H9 (cell line): ENCODE measurements around the gene NPAS1. TPM values are rescaled to one million over a fixed set of nuclear protein-coding genes. Genes with fewer than 3 reads are reported as not detected.
A peak's percentile ranks its signal among the peaks of the same experiment; 100 is the strongest.

Experiments
- DNase-seq: peaks from one replicate; pipeline ENCODE4 v3.0.0-alpha.2; 2017
- H2AFZ ChIP-seq: one replicate; pipeline ENCODE4 v1.6.1; 2013; ENCODE audit warnings: mild to moderate bottlenecking, low read length, control low read depth, moderate library complexity
- H2AK5ac ChIP-seq: 2 replicates; pipeline ENCODE4 v1.6.1; 2013; ENCODE audit warnings: low read length, control low read depth, mixed read lengths; ENCODE audit not compliant: insufficient read length
- H2BK120ac ChIP-seq: one replicate; pipeline ENCODE4 v1.6.1; 2013; ENCODE audit warnings: low read depth, mild to moderate bottlenecking, low read length, control low read depth, inconsistent platforms; ENCODE audit not compliant: poor library complexity, severe bottlenecking
- H2BK12ac ChIP-seq: 2 replicates; pipeline ENCODE4 v1.6.1; 2013; ENCODE audit warnings: low read length, control low read depth, mixed read lengths, low read depth; ENCODE audit not compliant: insufficient read length
- H2BK15ac ChIP-seq: 2 replicates; pipeline ENCODE4 v1.6.1; 2013; ENCODE audit warnings: low read depth, low read length, control low read depth
- H2BK20ac ChIP-seq: one replicate; pipeline ENCODE4 v1.6.1; 2013; ENCODE audit warnings: low read depth, mild to moderate bottlenecking, low read length, control low read depth, inconsistent platforms; ENCODE audit not compliant: poor library complexity, severe bottlenecking
- H2BK5ac ChIP-seq: 2 replicates; pipeline ENCODE4 v1.6.1; 2013; ENCODE audit warnings: low read length, control low read depth, mixed read lengths; ENCODE audit not compliant: insufficient read length
- H3K14ac ChIP-seq: 2 replicates; pipeline ENCODE4 v1.6.1; 2013; ENCODE audit warnings: low read length, control low read depth; ENCODE audit not compliant: insufficient read depth
- H3K18ac ChIP-seq: 2 replicates; pipeline ENCODE4 v1.6.1; 2013; ENCODE audit warnings: low read depth, mild to moderate bottlenecking, mixed read lengths, low read length, control low read depth; ENCODE audit not compliant: insufficient read length
- H3K23ac ChIP-seq: 2 replicates; pipeline ENCODE4 v1.6.1; 2013; ENCODE audit warnings: low read length, control low read depth, mixed read lengths, low read depth; ENCODE audit not compliant: insufficient read length
- H3K23me2 ChIP-seq: 2 replicates; pipeline ENCODE4 v1.6.1; 2013; ENCODE audit warnings: low read depth, mild to moderate bottlenecking, mixed read lengths, low read length, control low read depth; ENCODE audit not compliant: insufficient read length, poor library complexity, severe bottlenecking
- H3K27ac ChIP-seq: 2 replicates; pipeline ENCODE4 v1.5.1; 2013; ENCODE audit warnings: low read length, control low read depth, mixed read lengths, low read depth; ENCODE audit not compliant: insufficient read length
- H3K27me3 ChIP-seq: 2 replicates; pipeline ENCODE4 v1.6.1; 2013; ENCODE audit warnings: low read length, control low read depth, inconsistent platforms; ENCODE audit not compliant: insufficient read depth
- H3K4ac ChIP-seq: 2 replicates; pipeline ENCODE4 v1.6.1; 2013; ENCODE audit warnings: low read depth, mild to moderate bottlenecking, control low read depth, inconsistent platforms, low read length, moderate library complexity
- H3K4me1 ChIP-seq: 2 replicates; pipeline ENCODE4 v1.6.1; 2013; ENCODE audit warnings: low read length, control low read depth, inconsistent platforms; ENCODE audit not compliant: insufficient read depth
- H3K4me2 ChIP-seq: 2 replicates; pipeline ENCODE4 v1.6.1; 2013; ENCODE audit warnings: low read length, control low read depth, mixed read lengths; ENCODE audit not compliant: insufficient read length, insufficient read depth
- H3K56ac ChIP-seq: 2 replicates; pipeline ENCODE4 v1.6.1; 2013; ENCODE audit warnings: low read depth, mild to moderate bottlenecking, mixed read lengths, low read length, control low read depth; ENCODE audit not compliant: insufficient read length
- H3K79me1 ChIP-seq: 2 replicates; pipeline ENCODE4 v1.6.1; 2013; ENCODE audit warnings: low read depth, mild to moderate bottlenecking, moderate library complexity, low read length, control low read depth, inconsistent platforms; ENCODE audit not compliant: insufficient read depth, poor library complexity, severe bottlenecking
- H3K79me2 ChIP-seq: 2 replicates; pipeline ENCODE4 v1.6.1; 2013; ENCODE audit warnings: low read length, control low read depth, inconsistent platforms; ENCODE audit not compliant: insufficient read depth
- H3K9ac ChIP-seq: 2 replicates; pipeline ENCODE4 v1.6.1; 2013; ENCODE audit warnings: low read length, control low read depth, mixed read lengths; ENCODE audit not compliant: insufficient read length; ENCODE audit errors: extremely low read depth
- H3K9me3 ChIP-seq: one replicate; pipeline ENCODE4 v1.6.1; 2013; ENCODE audit warnings: low read depth, low read length, inconsistent platforms; ENCODE audit not compliant: control insufficient read depth
- H3T11ph ChIP-seq: one replicate; pipeline ENCODE4 v1.6.1; 2013; ENCODE audit warnings: mild to moderate bottlenecking, low read length, control low read depth, inconsistent platforms
- H4K20me1 ChIP-seq: one replicate; pipeline ENCODE4 v1.6.1; 2013; ENCODE audit not compliant: control insufficient read depth, insufficient read length, insufficient read depth
- H4K5ac ChIP-seq: 2 replicates; pipeline ENCODE4 v1.6.1; 2013; ENCODE audit warnings: low read depth, mild to moderate bottlenecking, mixed read lengths, low read length, control low read depth; ENCODE audit not compliant: insufficient read length
- H4K8ac ChIP-seq: replicated peaks from 2 replicates; pipeline ENCODE4 v1.6.1; 2013; ENCODE audit warnings: low read length, control low read depth, mixed read lengths, low read depth; ENCODE audit not compliant: insufficient read length
- H4K91ac ChIP-seq: 2 replicates; pipeline ENCODE4 v1.6.1; 2013; ENCODE audit warnings: low read depth, mild to moderate bottlenecking, moderate library complexity, mixed read lengths, low read length, control low read depth; ENCODE audit not compliant: insufficient read length
- H3K27ac Mint-ChIP-seq, 3 experiments: 2 replicates in 2 of 3; 3 replicates in 1 of 3; pipeline ENCODE4 v1.8.0; 2020 to 2021; ENCODE audit warnings: mixed read lengths in 3 of 3, mild to moderate bottlenecking in 1 of 3, moderate library complexity in 1 of 3
- H3K27me3 Mint-ChIP-seq: 2 replicates; pipeline ENCODE4 v1.8.0; 2021; ENCODE audit warnings: low read depth, mild to moderate bottlenecking, moderate library complexity, mixed read lengths
- H3K36me3 Mint-ChIP-seq, 3 experiments: 2 replicates in 2 of 3; 3 replicates in 1 of 3; pipeline ENCODE4 v1.8.0; 2020 to 2021; ENCODE audit warnings: low read depth in 3 of 3, mixed read lengths in 3 of 3; ENCODE audit not compliant: insufficient read depth in 1 of 3
- H3K4me1 Mint-ChIP-seq, 2 experiments: 2 replicates each; pipeline ENCODE4 v1.8.0; 2020; ENCODE audit warnings: mixed read lengths in 2 of 2
- H3K4me3 Mint-ChIP-seq, 2 experiments: 2 replicates in 1 of 2; 3 replicates in 1 of 2; pipeline ENCODE4 v1.8.0; 2020 to 2021; ENCODE audit warnings: mild to moderate bottlenecking in 2 of 2, mixed read lengths in 2 of 2, moderate library complexity in 1 of 2
- H3K9me3 Mint-ChIP-seq, 2 experiments: 2 replicates in 1 of 2; 3 replicates in 1 of 2; pipeline ENCODE4 v1.8.0; 2020; ENCODE audit warnings: mild to moderate bottlenecking in 2 of 2, mixed read lengths in 2 of 2, moderate library complexity in 1 of 2
- CTCF ChIP-seq: fragments of 200-600 bp; sonication (generic); conservative IDR thresholded peaks from 3 replicates; pipeline ENCODE4 v1.8.0; 2021; ENCODE audit warnings: antibody characterized with exemption, mild to moderate bottlenecking
- WGBS: extraction: QIAGEN DNeasy Blood & Tissue Kit; methylation state at CpG from one replicate; pipeline ENCODE4 v1.1.7; 2013; ENCODE audit warnings: missing lambda C conversion rate, low lambda C conversion rate, mixed read lengths; ENCODE audit not compliant: insufficient read length; ENCODE audit errors: extremely low coverage; 5-methylcytosine and 5-hydroxymethylcytosine counted together
- total RNA-seq: library from RNA; stranded (reverse); gene quantifications from 2 replicates; pipeline ENCODE4 v1.2.1, GENCODE V29; 2021

The NPAS1 gene
- total RNA-seq, 1 experiment from 2014 or later, result 17.8 TPM

DNA sequence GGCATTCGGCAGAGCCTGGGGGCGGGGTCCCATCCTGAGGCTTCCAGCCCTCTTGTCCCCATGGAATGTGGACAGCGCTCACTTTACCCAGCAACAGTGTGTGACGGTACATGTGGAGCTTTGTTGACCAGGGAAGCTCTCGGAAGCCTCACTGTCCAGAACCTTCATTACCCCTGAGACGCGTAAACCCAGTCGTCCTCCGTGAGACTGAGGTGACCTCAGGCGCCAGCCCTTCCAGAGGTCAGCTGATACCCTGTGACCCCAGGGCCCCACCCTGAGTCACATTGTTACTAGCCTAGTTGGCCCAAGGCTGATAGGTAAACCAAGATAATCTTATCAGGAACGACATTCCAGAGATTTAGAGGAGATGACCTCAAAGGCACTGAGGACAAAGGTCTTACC lies 39.0 kb downstream of the NPAS1 start:
- H3K14ac ChIP-seq, result no peak overlapping the region
- no peaks in the 10 kb centered on the region for H3K23me2 ChIP-seq
- Mint-ChIP-seq H3K36me3 (peaks cover 5 to 22% (median 8%) of the 10 kb centered on the region in 3 experiments; a peak in 5 of 7 replicates), H3K27me3 (peaks cover 7% of the 10 kb centered on the region), H3K9me3 (peaks cover 15 to 17% of the 10 kb centered on the region in 2 experiments), H3K4me3 (no peak overlapping the region), H3K4me1 (peaks cover 10 to 16% of the 10 kb centered on the region in 2 experiments), H3K27ac (peak overlapping the region in 1 of 3 experiments; percentile 28; a peak in 2 of 7 replicates)
- H4K20me1 ChIP-seq, result no peaks in the 10 kb centered on the region
- H3K79me2 ChIP-seq, result no peaks in the 10 kb centered on the region
- no peak overlapping the region for H3K4me2 ChIP-seq
- no peak overlapping the region for H3K4ac ChIP-seq
- no peaks in the 10 kb centered on the region for H3K79me1 ChIP-seq
- H2BK12ac ChIP-seq, result no peak overlapping the region
- no peak overlapping the region for H2AFZ ChIP-seq
- no peak overlapping the region for H2BK5ac ChIP-seq
- H3K9ac ChIP-seq, result no peak overlapping the region
- H3K27ac ChIP-seq, result no peak overlapping the region
- no peak overlapping the region for H3K23ac ChIP-seq
- H3K9me3 ChIP-seq, result no peaks in the 10 kb centered on the region
- WGBS, result no CpG with 5 or more reads among the region's 11 CpGs
- H2BK20ac ChIP-seq, result no peak overlapping the region
- no peak for TF ChIP-seq CTCF
- H4K8ac ChIP-seq, result no peak overlapping the region
- H3K56ac ChIP-seq, result no peak overlapping the region
- H3K18ac ChIP-seq, result no peak overlapping the region
- H3K27me3 ChIP-seq, result no peaks in the 10 kb centered on the region
- no peak overlapping the region for H2BK120ac ChIP-seq
- H3K4me1 ChIP-seq, result no peaks in the 10 kb centered on the region
- H2AK5ac ChIP-seq, result no peak overlapping the region
- DNase-seq, result no peak
- no peak overlapping the region for H4K91ac ChIP-seq
- H4K5ac ChIP-seq, result no peak overlapping the region
- no peak overlapping the region for H3T11ph ChIP-seq
- H2BK15ac ChIP-seq, result no peak overlapping the region
